Skeletal muscle satellite cell (primary cell): ENCODE measurements around the gene DDAH2.
A peak's percentile ranks its signal among the peaks of the same experiment; 100 is the strongest.

Experiments
- H3K27me3 ChIP-seq: 2 replicates; pipeline ENCODE4 v1.7.0; 2013; ENCODE audit warnings: low read length; ENCODE audit not compliant: control insufficient read depth, insufficient read depth
- H3K36me3 ChIP-seq: 2 replicates; pipeline ENCODE4 v1.7.0; 2013; ENCODE audit warnings: mild to moderate bottlenecking, control low read depth, low read length; ENCODE audit not compliant: insufficient read depth
- H3K4me1 ChIP-seq: 2 replicates; pipeline ENCODE4 v1.7.0; 2013; ENCODE audit warnings: low read length; ENCODE audit not compliant: control insufficient read depth, insufficient read depth
- H3K4me2 ChIP-seq: 2 replicates; pipeline ENCODE4 v1.7.0; 2013; ENCODE audit warnings: mild to moderate bottlenecking, low read length
- H3K4me3 ChIP-seq: 2 replicates; pipeline ENCODE4 v1.7.0; 2013; ENCODE audit warnings: low read length
- H3K9ac ChIP-seq: 2 replicates; pipeline ENCODE4 v1.7.0; 2013; ENCODE audit warnings: mild to moderate bottlenecking, low read depth, low read length, moderate library complexity
- H3K9me3 ChIP-seq: replicated peaks from 2 replicates; pipeline ENCODE4 v1.7.0; 2013; ENCODE audit warnings: mild to moderate bottlenecking, control low read depth, low read length

Gene DDAH2

GRCh38 chr6:31768363-31769257 is 39.5 kb upstream of the DDAH2 start:
- H3K4me1 ChIP-seq = peaks cover 7% of the 10 kb centered on the region
- H3K9ac ChIP-seq = no peak overlapping the region

GRCh38 chr6:31767096-31767645 is 38.1 kb upstream of the DDAH2 start:
- peaks cover 11% of the 10 kb centered on the region for H3K4me1 ChIP-seq
- H3K27me3 ChIP-seq = no peaks in the 10 kb centered on the region
- no peak overlapping the region for H3K4me3 ChIP-seq
- H3K36me3 ChIP-seq = peaks cover 3% of the 10 kb centered on the region
- H3K4me2 ChIP-seq = no peak overlapping the region
- H3K9me3 ChIP-seq = no peaks in the 10 kb centered on the region
- no peak overlapping the region for H3K9ac ChIP-seq

More at GRCh38 chr6:31768363-31769257, 39.5 kb upstream of the DDAH2 start:
- H3K36me3 ChIP-seq = peaks cover 3% of the 10 kb centered on the region
- H3K27me3 ChIP-seq = no peaks in the 10 kb centered on the region
- no peaks in the 10 kb centered on the region for H3K9me3 ChIP-seq
- no peak overlapping the region for H3K4me2 ChIP-seq
- H3K4me3 ChIP-seq = no peak overlapping the region

DNA sequence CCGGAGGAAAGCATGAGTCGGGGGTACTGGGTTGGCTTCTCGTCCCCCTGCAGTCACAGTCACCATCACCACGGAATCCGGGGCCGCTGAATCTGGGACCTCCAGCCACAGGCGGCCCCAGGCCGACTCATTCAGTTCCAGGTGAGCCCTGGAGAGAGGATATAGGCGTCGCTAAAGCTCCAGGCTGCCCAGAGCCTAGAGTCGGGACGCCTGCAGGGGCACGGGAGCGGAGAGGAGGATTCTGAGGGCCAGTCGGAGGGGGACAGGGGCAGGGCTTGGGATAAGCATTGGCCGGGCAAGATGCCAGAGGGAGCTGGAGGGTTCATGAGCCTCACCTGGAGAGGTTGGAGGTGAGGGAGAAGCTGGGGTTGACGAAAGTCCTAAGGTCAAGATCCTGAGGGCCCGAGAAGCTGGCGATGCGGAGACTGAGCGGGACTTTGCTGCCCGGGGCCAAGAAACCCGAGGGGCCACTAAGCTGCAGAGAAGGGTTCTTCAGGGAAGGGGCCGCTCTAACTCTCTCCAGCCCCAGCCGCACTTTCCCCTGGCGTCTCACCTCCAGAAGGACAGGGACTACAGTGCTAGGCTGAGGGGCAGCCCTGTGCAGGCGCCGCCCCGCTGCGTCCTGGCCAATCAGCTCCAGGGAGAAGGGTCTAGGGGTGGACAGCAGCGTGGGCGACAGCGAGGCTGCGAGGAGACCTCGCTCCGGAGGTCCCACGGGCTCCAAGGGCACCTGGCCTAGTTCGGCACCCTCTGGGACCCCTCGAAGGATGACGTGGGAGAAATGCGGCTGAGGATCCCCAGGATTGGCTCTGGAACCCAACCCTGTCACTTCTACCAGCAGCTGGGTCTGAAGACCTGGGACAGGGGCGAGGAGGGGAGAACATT is 37.1 kb upstream of the DDAH2 start:
- Histone ChIP-seq H3K9ac (no peak overlapping the region), H3K4me3 (peak overlapping the region; percentile 55), H3K9me3 (no peaks in the 10 kb centered on the region), H3K4me2 (peak overlapping the region; percentile 73), H3K36me3 (peaks cover 10% of the 10 kb centered on the region), H3K4me1 (peaks cover 11% of the 10 kb centered on the region), H3K27me3 (no peaks in the 10 kb centered on the region)

DNA sequence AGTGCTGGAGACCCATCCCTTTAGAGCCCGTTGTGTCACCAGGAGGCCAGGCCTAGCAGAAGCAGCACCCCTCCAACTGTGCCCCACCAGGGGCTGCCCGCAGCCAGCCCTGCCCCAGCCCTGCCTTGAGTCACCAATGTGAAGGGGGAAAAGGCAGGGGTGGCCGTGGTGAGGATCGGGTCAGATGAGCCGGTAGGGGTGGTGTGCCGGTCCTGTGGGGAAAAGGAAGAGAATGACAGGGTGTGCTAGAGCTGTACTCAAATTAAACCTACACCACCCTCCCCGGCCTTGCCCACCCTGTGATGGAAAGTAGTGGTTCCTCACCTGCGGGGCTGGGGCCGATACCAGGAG is 36.4 kb upstream of the DDAH2 start:
- Histone ChIP-seq H3K9me3 (no peaks in the 10 kb centered on the region), H3K4me3 (no peak overlapping the region), H3K27me3 (no peaks in the 10 kb centered on the region), H3K4me1 (peaks cover 11% of the 10 kb centered on the region), H3K9ac (no peak overlapping the region), H3K4me2 (no peak overlapping the region), H3K36me3 (peaks cover 10% of the 10 kb centered on the region)

DNA sequence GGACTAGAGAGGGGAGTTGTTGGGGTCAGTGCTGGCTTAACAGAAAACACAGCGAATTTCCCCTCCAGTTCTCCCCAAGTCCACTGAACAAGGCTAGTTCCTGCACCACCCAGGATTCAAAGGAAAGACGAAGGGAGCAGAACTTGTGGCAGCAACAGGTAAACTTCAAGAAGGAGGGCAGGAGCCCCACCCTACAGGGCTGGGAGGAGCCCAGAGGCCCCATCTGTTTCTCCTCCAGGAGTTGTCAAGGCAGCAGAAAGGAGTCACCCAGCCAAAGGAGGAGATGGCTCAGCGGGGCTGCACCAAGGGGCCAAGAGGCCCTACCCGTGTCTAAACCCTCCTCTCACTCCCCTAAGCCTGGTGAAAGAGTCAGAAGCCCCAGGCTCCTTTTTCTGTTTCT is 35.1 kb upstream of the DDAH2 start:
- H3K36me3 ChIP-seq = peaks cover 17% of the 10 kb centered on the region
- no peak overlapping the region for H3K4me2 ChIP-seq
- no peaks in the 10 kb centered on the region for H3K9me3 ChIP-seq
- H3K4me1 ChIP-seq = peaks cover 11% of the 10 kb centered on the region
- H3K27me3 ChIP-seq = no peaks in the 10 kb centered on the region
- no peak overlapping the region for H3K9ac ChIP-seq
- no peak overlapping the region for H3K4me3 ChIP-seq

- peaks cover 17% of the 10 kb centered on the region for H3K36me3 ChIP-seq
- H3K4me1 ChIP-seq = peaks cover 11% of the 10 kb centered on the region
- H3K27me3 ChIP-seq = no peaks in the 10 kb centered on the region
- H3K9ac ChIP-seq = no peak overlapping the region
- H3K9me3 ChIP-seq = no peaks in the 10 kb centered on the region
- no peak overlapping the region for H3K4me2 ChIP-seq
- no peak overlapping the region for H3K4me3 ChIP-seq
Measured at GRCh38 chr6:31763619-31763940, 34.5 kb upstream of the DDAH2 start.

GRCh38 chr6:31762878-31763618 is 33.9 kb upstream of the DDAH2 start:
- Histone ChIP-seq H3K4me1 (peaks cover 11% of the 10 kb centered on the region), H3K27me3 (no peaks in the 10 kb centered on the region), H3K36me3 (peaks cover 17% of the 10 kb centered on the region), H3K4me3 (no peak overlapping the region), H3K9ac (no peak overlapping the region), H3K9me3 (no peaks in the 10 kb centered on the region), H3K4me2 (no peak overlapping the region)

DNA sequence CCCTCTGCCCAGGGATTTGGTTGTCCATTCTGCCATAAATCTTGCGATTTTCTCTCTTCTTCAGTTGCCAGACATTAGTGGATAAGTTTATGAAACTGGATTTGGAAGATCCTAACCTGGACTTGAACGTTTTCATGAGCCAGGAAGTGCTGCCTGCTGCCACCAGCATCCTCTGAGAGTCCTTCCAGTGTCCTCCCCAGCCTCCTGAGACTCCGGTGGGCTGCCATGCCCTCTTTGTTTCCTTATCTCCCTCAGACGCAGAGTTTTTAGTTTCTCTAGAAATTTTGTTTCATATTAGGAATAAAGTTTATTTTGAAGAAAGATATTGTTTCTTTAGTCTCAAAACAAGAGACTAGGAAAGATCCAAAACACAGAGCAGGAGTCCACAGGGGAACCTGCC is 33.3 kb upstream of the DDAH2 start, which contains the start of gene SAPCD1:
SAPCD1 (plus strand) TSS at position 301 of the 400 bp plus-strand sequence. CDS start 399 bp downstream, outside the sequence.
- peaks cover 17% of the 10 kb centered on the region for H3K36me3 ChIP-seq
- no peak within 1 kb of the TSS for H3K9ac ChIP-seq

GRCh38 chr6:31761343-31761742 is 32.2 kb upstream of the DDAH2 start:
- Histone ChIP-seq H3K9me3 (no peaks in the 10 kb centered on the region), H3K36me3 (peaks cover 17% of the 10 kb centered on the region), H3K4me1 (peaks cover 8% of the 10 kb centered on the region), H3K4me2 (no peak overlapping the region), H3K9ac (no peak overlapping the region), H3K27me3 (no peaks in the 10 kb centered on the region), H3K4me3 (no peak overlapping the region)

More for the DNA sequence above, 33.3 kb upstream of the DDAH2 start, which contains the start of gene SAPCD1:
- Histone ChIP-seq H3K27me3 (no peaks in the 10 kb centered on the region), H3K9me3 (no peaks in the 10 kb centered on the region), H3K4me3 (no peak within 1 kb of the TSS), H3K4me1 (peaks cover 11% of the 10 kb centered on the region), H3K4me2 (no peak within 1 kb of the TSS)

GRCh38 chr6:31760790-31761189 is 31.7 kb upstream of the DDAH2 start:
- Histone ChIP-seq H3K9ac (no peak overlapping the region), H3K4me3 (no peak overlapping the region), H3K36me3 (peaks cover 17% of the 10 kb centered on the region), H3K4me2 (no peak overlapping the region), H3K4me1 (peaks cover 5% of the 10 kb centered on the region), H3K9me3 (no peaks in the 10 kb centered on the region), H3K27me3 (no peaks in the 10 kb centered on the region)

DNA sequence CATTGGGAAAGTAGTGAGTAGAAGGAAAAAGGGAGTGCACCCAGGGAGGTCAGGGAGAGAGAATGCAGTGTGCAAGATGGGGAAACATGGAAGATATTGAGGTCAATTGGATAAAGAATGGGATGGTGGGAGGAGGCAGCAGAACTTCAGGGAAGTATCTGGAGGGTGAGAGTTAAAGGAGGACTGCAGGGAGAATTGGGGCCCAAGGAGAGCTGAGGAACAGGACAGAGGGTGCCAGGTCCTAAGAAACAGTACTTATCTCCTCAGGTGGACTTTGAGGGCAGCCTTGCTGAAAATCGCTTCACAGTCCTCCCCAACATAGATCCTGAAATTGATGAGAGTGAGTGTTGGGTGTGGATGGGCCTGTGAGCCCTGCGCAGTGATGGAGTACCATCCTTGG is 29.2 kb upstream of the DDAH2 start:
- no peaks in the 10 kb centered on the region for H3K27me3 ChIP-seq
- peaks cover 4% of the 10 kb centered on the region for H3K4me1 ChIP-seq
- H3K36me3 ChIP-seq = peaks cover 14% of the 10 kb centered on the region
- H3K9me3 ChIP-seq = no peaks in the 10 kb centered on the region
- no peak overlapping the region for H3K4me2 ChIP-seq
- H3K9ac ChIP-seq = no peak overlapping the region
- no peak overlapping the region for H3K4me3 ChIP-seq
